Suprapubic skin (tissue), 4 donors: ENCODE measurements around the gene ITGB4. TPM values are rescaled to one million over a fixed set of nuclear protein-coding genes. Genes with fewer than 3 reads are reported as not detected.

Source experiments
- DNase-seq, 2 donors: peaks; one replicate each; pipeline ENCODE4 v3.0.0-alpha.2; 2019; ENCODE audit warnings: low spot score in 2 of 2
- H3K27ac ChIP-seq: fragments of 200-600 bp; sonication (generic); one replicate; pipeline ENCODE4 v1.5.1; 2019
- H3K27me3 ChIP-seq: fragments of 200-600 bp; sonication (generic); one replicate; pipeline ENCODE4 v1.5.1; 2019
- H3K36me3 ChIP-seq: fragments of 200-600 bp; sonication (generic); one replicate; pipeline ENCODE4 v1.5.1; 2019
- H3K4me1 ChIP-seq: fragments of 200-600 bp; sonication (generic); one replicate; pipeline ENCODE4 v1.5.1; 2019
- H3K4me3 ChIP-seq: fragments of 200-600 bp; sonication (generic); one replicate; pipeline ENCODE4 v1.5.1; 2019; ENCODE audit warnings: mild to moderate bottlenecking
- H3K9me3 ChIP-seq: fragments of 200-600 bp; sonication (generic); one replicate; pipeline ENCODE4 v1.5.1; 2019
- CTCF ChIP-seq, 2 donors: fragments of 200-600 bp in 1 of 2; fragments of 450-650 bp in 1 of 2; sonication (generic) in 1 of 2; IDR thresholded peaks; one replicate each; pipeline ENCODE4 v1.5.1; 2016 to 2019; ENCODE audit warnings: antibody characterized with exemption in 2 of 2, mild to moderate bottlenecking in 1 of 2, moderate library complexity in 1 of 2
- EP300 ChIP-seq: sonication (generic); formaldehyde crosslinking; IDR thresholded peaks from one replicate; pipeline ENCODE4 v1.6.1; 2017; ENCODE audit warnings: antibody characterized with exemption
- POLR2A ChIP-seq, 2 donors: fragments of 450-650 bp; IDR thresholded peaks; one replicate each; pipeline ENCODE4 v1.6.1; 2017; ENCODE audit warnings: antibody characterized with exemption in 2 of 2, mild to moderate bottlenecking in 2 of 2, moderate library complexity in 2 of 2
- POLR2AphosphoS5 ChIP-seq, 3 donors: sonication (generic); formaldehyde crosslinking; IDR thresholded peaks; one replicate each; pipeline ENCODE4 v1.6.1; 2017; ENCODE audit warnings: antibody characterized with exemption in 3 of 3
- WGBS: methylation state at CpG from one replicate; pipeline ENCODE4 v1.1.5; 2018; 5-methylcytosine and 5-hydroxymethylcytosine counted together
- total RNA-seq, 4 donors: library from RNA; depleted of rRNA; stranded (reverse); fragments of >200 nt; gene quantifications; one replicate each; pipeline ENCODE4 v1.1.0, GENCODE V29; 2016

Gene ITGB4
- total RNA-seq, 4 donors from 2014 or later = 382 to 583 (median 474) TPM

- Histone ChIP-seq H3K4me1 (peaks cover 30% of the 10 kb centered on the region), H3K27ac (peak overlapping the region; percentile 87), H3K36me3 (peaks cover 21% of the 10 kb centered on the region), H3K4me3 (peak overlapping the region; percentile 63), H3K27me3 (peaks cover 10% of the 10 kb centered on the region), H3K9me3 (no peaks in the 10 kb centered on the region)
- TF ChIP-seq EP300 = no peak
- no peak for TF ChIP-seq POLR2AphosphoS5 (IDR thresholded peaks at IDR 0.05)
- no peak for TF ChIP-seq CTCF (IDR thresholded peaks at IDR 0.05)
- TF ChIP-seq POLR2A (IDR thresholded peaks at IDR 0.05) = no peak
- peak in 1 of 2 donors; percentile 69 for DNase-seq
- no CpG with 5 or more reads among the region's 33 CpGs for WGBS
Measured at GRCh38 chr17:75721463-75722011, 278 bp downstream of the ITGB4 start.

GRCh38 chr17:75722076-75722475 is 817 bp downstream of the ITGB4 start:
- DNase-seq = peak in 1 of 2 donors; percentile 66
- WGBS = 40% methylated on average over 2 of the region's 5 CpGs
- Histone ChIP-seq H3K36me3 (peaks cover 25% of the 10 kb centered on the region), H3K27ac (peak overlapping the region; percentile 87), H3K4me3 (peak overlapping the region; percentile 63), H3K27me3 (peaks cover 10% of the 10 kb centered on the region), H3K9me3 (no peaks in the 10 kb centered on the region), H3K4me1 (peaks cover 30% of the 10 kb centered on the region)
- TF ChIP-seq POLR2A (IDR thresholded peaks at IDR 0.05) = no peak
- TF ChIP-seq CTCF (IDR thresholded peaks at IDR 0.05) = no peak
- TF ChIP-seq POLR2AphosphoS5 (IDR thresholded peaks at IDR 0.05) = no peak
- TF ChIP-seq EP300 = no peak

GRCh38 chr17:75722542-75723095 is 1.4 kb downstream of the ITGB4 start:
- peak in 1 of 2 donors; percentile 62 for DNase-seq
- peaks cover 30% of the 10 kb centered on the region for H3K36me3 ChIP-seq
- H3K27ac ChIP-seq = peak overlapping the region; percentile 87
- 48% methylated on average over 7 of the region's 9 CpGs for WGBS
- TF ChIP-seq EP300 (no peak), POLR2A (IDR thresholded peaks at IDR 0.05) (no peak), CTCF (IDR thresholded peaks at IDR 0.05) (no peak), POLR2AphosphoS5 (IDR thresholded peaks at IDR 0.05) (no peak)
- H3K4me3 ChIP-seq = peak overlapping the region; percentile 63
- peaks cover 10% of the 10 kb centered on the region for H3K27me3 ChIP-seq
- no peaks in the 10 kb centered on the region for H3K9me3 ChIP-seq
- peaks cover 30% of the 10 kb centered on the region for H3K4me1 ChIP-seq

- Histone ChIP-seq H3K9me3 (no peaks in the 10 kb centered on the region), H3K4me1 (peaks cover 30% of the 10 kb centered on the region), H3K4me3 (peak overlapping the region; percentile 63), H3K36me3 (peaks cover 37% of the 10 kb centered on the region), H3K27ac (peak overlapping the region; percentile 87), H3K27me3 (peaks cover 10% of the 10 kb centered on the region)
- DNase-seq = peak in 1 of 2 donors; percentile 70
- 12% methylated on average over 6 of the region's 18 CpGs for WGBS
- TF ChIP-seq POLR2A (IDR thresholded peaks at IDR 0.05) = no peak
- peak in 2 of 3 donors; percentile 55 for TF ChIP-seq POLR2AphosphoS5 (IDR thresholded peaks at IDR 0.05)
Measured at GRCh38 chr17:75723171-75723930, 2.1 kb downstream of the ITGB4 start.

- H3K27ac ChIP-seq = peak overlapping the region; percentile 87
- peaks cover 30% of the 10 kb centered on the region for H3K4me1 ChIP-seq
- WGBS = 60% methylated on average over 11 of the region's 23 CpGs
- peaks cover 10% of the 10 kb centered on the region for H3K27me3 ChIP-seq
- H3K9me3 ChIP-seq = no peaks in the 10 kb centered on the region
- DNase-seq = peak in 1 of 2 donors; percentile 60
- TF ChIP-seq POLR2A (IDR thresholded peaks at IDR 0.05) = no peak
- no peak for TF ChIP-seq POLR2AphosphoS5 (IDR thresholded peaks at IDR 0.05)
- TF ChIP-seq CTCF (IDR thresholded peaks at IDR 0.05) = no peak
- no peak for TF ChIP-seq EP300
- peaks cover 44% of the 10 kb centered on the region for H3K36me3 ChIP-seq
- H3K4me3 ChIP-seq = peak overlapping the region; percentile 63
Measured at GRCh38 chr17:75724016-75725003, 3.1 kb downstream of the ITGB4 start.
